HG02798 (cell line): ENCODE results near the gene PRSS16.
"Not testable (repeated sequence)": the region's sequence is repeated elsewhere in the genome, so short reads cannot be mapped to it uniquely, and the experiment has no call there.

Source experiments
- ATAC-seq: cut with Tn5 transposase; IDR thresholded peaks from one replicate; pipeline ENCODE4 v1.9.1; 2021; ENCODE audit warnings: mild to moderate bottlenecking; ENCODE audit not compliant: unreplicated experiment, poor library complexity

The PRSS16 gene

DNA sequence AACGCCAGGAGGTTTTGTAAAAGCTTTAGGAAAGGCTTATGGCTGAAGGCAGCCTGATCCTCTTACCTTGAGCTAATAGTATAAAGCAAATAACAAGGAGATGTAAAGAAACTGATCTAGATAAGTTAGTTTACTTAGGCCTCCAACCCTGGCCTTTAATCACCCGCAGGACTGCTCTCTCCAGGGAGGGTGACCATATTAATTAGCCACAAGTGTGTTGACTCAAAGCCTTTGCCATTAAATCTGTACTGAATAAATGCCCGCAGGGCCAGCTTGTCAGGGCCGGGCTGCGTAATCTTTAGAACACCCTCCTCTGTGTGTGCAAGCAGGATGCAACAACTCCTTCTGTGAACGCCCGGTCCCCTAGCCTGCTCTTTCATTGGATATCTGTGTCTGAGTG, 6.1 kb upstream of the PRSS16 start:
- ATAC-seq, result no peak

GRCh38 chr6:27242589-27243265, 4.8 kb upstream of the PRSS16 start:
- ATAC-seq, result no peak

- ATAC-seq, result no peak
Observed at GRCh38 chr6:27248783-27249182, 1.3 kb downstream of the PRSS16 start.

- ATAC-seq, result no peak
Observed at GRCh38 chr6:27250277-27251111, 3.0 kb downstream of the PRSS16 start.

- ATAC-seq, result peak; percentile 76
Observed at GRCh38 chr6:27251112-27251605, 3.7 kb downstream of the PRSS16 start.

DNA sequence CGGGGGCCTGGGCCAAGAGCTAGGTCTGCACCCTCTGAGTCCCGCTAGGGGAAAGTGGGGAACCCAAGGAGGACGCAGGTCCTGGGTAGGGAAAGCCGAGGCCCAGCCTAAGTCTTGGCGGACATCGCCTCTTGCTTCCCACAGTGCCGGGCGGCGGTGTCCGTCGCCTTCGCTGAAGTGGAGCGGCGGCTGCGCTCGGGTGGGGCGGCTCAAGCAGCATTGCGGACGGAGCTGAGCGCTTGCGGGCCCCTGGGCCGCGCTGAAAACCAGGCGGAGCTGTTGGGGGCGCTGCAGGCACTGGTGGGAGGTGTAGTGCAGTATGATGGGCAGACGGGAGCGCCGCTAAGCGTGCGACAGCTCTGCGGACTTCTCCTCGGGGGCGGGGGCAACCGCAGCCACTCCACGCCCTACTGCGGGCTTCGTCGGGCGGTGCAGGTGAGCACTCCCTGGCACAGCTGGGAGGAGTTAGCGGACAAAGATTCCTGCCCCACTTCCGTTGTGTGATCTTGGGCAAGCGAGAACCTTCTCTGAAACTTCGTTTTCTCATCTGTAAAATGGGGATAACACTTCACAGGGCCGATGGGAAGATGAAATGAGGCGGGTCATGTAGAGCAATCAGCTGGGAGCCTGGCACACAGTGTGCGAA, 4.2 kb downstream of the PRSS16 start:
- peak; percentile 91 for ATAC-seq

- ATAC-seq, result no peak
Observed at GRCh38 chr6:27254566-27254965, 7.1 kb downstream of the PRSS16 start.

GRCh38 chr6:27255866-27256265, 8.4 kb downstream of the PRSS16 start:
- ATAC-seq, result no peak

GRCh38 chr6:27260369-27260768, 12.9 kb downstream of the PRSS16 start:
- ATAC-seq, result no peak

DNA sequence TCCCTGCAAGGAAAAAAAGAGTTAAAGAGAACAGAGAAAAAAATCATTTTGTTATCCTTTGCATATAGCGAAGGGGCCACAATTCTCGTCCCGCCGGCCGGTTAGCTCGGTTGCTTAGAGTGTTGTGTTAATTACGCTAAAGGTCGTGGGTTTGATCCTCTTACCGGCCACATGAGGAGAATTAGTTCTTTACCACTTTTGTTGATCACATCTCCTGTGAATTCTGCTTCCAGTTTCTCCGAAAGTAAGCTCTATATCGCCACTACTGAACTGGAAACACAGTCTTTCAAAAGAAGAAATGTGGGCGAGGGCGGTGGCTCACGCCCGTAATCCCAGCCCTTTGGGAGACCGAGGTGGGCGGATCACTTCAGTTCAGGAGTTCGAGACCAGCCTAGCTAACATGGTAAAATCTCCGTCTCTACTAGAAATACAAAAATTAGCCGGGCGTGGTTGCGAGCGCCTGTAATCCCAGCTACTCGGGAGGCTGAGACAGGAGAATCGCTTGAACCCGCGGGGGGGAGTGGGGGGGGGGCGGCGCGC, 13.4 kb downstream of the PRSS16 start:
- no peak for ATAC-seq

GRCh38 chr6:27263886-27264285, 16.4 kb downstream of the PRSS16 start:
- ATAC-seq, result no peak

DNA sequence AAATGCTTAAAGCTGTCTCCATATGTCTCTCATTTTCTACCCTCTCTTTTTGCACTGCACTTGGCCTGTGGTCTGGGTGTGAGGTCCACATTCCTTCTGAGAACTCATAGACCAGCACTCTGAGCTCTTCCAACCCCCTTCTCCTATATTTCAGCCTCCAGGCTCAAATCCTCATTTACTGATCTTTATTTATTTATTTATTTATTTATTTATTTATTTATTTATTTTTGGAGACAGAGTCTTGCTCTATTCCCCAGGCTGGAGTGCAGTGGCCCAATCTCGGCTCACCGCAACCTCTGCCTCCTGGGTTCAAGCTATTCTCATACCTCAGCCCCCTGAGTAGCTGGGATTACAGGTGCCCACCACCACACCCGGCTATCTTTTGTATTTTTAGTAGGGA, 19.5 kb downstream of the PRSS16 start:
- ATAC-seq, result not testable (repeated sequence)

DNA sequence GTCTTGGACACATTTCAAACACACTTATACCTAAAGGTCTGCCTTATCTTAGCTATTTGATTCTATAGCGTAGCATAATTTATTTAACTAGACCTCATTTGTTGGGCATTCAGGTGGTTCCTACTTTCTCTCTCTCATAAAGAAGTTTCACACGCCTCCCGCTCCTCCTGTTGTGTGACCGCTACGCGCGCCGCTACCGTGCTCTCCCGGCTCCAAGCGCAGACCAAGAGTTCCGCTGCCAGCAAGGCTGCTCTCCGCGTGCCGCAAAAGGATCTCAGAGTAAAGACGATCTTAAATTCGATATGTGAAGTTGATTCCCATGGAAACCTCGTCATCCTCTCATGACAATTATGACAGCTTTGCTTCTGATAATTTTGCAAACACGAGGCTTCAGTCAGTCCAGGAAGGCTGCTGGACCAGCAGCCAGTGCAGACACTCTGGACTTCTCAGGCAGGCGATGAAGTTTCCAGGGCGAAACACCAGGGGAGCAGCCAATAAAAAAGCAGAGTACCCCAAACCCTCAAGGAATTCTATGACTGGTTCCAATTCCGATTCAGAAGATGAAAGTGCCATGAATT, 20.4 kb downstream of the PRSS16 start:
- ATAC-seq, result no peak

DNA sequence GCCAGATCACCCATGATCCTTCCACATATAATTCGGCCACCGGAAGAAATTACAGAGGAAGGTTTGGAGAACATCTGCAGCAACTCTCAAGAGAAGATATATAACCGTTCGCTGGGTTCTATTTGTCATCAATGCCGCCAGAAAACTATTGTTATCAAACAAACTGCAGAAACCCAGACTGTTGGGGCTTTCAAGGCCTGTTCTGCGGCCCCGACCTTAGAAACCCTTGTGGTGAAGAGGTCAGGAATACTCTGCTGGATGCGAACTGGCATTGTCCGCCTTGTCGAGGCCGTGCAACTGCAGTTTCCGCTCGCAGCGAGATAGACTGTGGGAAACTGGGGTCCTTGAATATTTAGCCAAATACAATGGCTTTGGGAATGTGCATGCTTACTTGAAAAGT, 21.3 kb downstream of the PRSS16 start:
- no peak for ATAC-seq

DNA sequence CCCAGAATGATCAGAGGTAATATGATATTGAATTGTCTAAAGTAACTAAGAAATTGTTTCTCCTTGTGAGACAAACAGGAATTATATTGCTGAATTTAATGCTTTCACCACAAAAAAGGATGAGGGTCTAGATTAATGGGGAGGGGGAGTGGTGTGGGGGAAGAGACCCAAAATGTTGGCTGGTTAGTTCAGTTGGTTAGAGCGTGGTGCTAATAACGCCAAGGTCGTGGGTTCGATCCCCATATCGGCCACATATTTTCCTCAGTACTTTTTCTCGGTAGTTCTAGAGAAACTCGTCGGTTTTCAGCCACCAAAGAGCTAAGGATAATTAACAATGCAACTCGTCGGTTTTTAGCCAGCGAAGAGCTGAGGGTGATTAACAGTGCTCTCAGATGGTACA, 26.3 kb downstream of the PRSS16 start:
- no peak for ATAC-seq

DNA sequence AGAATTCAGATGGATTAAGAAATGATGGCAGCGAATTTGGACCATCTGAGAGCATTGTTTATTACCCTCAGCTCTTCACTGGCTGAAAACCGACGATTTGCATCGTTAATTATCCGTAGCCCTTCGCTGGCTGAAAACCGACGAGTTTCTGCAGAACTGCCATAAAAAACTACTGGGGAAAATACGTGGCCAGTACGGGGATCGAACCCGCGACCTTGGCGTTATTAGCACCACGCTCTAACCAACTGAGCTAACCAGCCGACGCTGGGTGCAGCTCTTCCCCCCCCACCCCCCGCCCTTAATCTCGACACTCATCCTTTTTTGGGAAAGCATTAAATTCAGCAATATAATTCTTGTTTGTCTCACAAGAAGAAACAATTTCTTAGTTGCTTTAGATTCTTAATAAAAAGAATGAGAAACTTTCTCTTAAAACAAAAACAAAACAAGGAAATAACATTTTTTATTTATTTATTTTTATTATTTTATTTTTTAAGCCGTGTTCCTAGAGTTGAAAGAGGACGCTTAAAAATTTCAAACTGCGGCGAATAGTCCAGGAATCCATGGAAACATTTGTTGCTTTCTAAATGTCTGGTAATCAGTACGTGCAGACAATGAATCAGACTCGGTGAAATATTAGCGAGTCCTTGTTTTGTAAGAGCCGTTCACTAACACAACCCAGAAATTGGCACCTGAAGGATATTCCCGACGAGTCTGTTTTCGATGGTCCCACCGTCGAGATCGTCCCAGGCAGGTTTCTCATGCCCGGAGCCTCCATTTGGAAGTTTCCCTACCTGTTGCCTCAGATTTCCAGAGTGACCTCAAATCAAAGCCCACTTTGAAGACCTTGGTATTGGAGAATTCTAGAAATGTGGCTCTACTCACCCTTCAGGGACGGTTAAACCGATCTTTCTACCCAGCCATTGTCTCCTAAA, 27.8 kb downstream of the PRSS16 start:
- ATAC-seq, result no peak

- ATAC-seq, result peak; percentile 16
Observed at GRCh38 chr6:27279513-27280063, 32.1 kb downstream of the PRSS16 start.

- peak; percentile 35 for ATAC-seq
Observed at GRCh38 chr6:27280064-27280539, 32.6 kb downstream of the PRSS16 start.

DNA sequence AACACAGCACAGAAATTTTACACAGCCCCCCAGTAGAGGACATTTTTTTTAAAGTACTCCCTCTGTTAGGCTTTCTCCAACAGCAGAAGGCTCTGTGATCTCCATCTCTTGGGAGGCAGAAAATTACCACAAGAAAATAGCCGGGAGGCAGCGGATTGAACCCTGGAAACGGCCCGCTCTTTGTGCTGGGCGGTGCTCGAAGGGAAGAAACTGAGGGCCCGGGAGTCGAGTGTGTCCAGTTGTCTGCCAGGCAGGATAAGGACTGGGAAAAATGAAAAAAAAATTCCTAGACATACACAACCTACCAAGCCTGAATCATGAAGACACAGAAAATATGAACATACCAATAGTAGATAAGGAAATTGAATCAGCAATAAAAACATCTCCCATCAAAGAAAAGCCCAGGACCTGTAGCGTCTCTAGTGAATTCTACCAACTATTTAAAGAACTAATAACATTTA, 33.1 kb downstream of the PRSS16 start:
- ATAC-seq, result no peak
